HG03045 (cell line): ENCODE measurements around the gene KLHL3.
A peak's percentile ranks its signal among the peaks of the same experiment; 100 is the strongest.
"Not testable (repeated sequence)": the region's sequence is repeated elsewhere in the genome, so short reads cannot be mapped to it uniquely, and the experiment has no call there.

Source experiments
- ATAC-seq: cut with Tn5 transposase; IDR thresholded peaks from one replicate; pipeline ENCODE4 v1.9.1; 2021; ENCODE audit warnings: mild to moderate bottlenecking, moderate library complexity; ENCODE audit not compliant: unreplicated experiment

KLHL3 gene

GRCh38 chr5:137669811-137670210, 66.1 kb downstream of the KLHL3 start:
- ATAC-seq: no peak

- ATAC-seq: no peak
These were observed 67.3 kb downstream of the KLHL3 start for GRCh38 chr5:137668637-137669036.

GRCh38 chr5:137667341-137667740, 68.5 kb downstream of the KLHL3 start:
- ATAC-seq: no peak

- no peak for ATAC-seq
These were observed 69.0 kb downstream of the KLHL3 start for GRCh38 chr5:137666901-137667300.

- peak; percentile 39 for ATAC-seq
These were observed 69.4 kb downstream of the KLHL3 start for GRCh38 chr5:137666461-137666850.

- ATAC-seq: peak; percentile 98
These were observed 70.0 kb downstream of the KLHL3 start for GRCh38 chr5:137665678-137666460.

- peak; percentile 82 for ATAC-seq
These were observed 75.5 kb downstream of the KLHL3 start for GRCh38 chr5:137660349-137660817.

- ATAC-seq: no peak
These were observed 76.7 kb downstream of the KLHL3 start for GRCh38 chr5:137659209-137659608.

- no peak for ATAC-seq
These were observed 77.6 kb downstream of the KLHL3 start for GRCh38 chr5:137658324-137658723.

- ATAC-seq: no peak
These were observed 78.8 kb downstream of the KLHL3 start for GRCh38 chr5:137657073-137657472.

- ATAC-seq: no peak
These were observed 79.3 kb downstream of the KLHL3 start for GRCh38 chr5:137656558-137656957.

- ATAC-seq: no peak
These were observed 84.9 kb downstream of the KLHL3 start for GRCh38 chr5:137651022-137651421.

GRCh38 chr5:137649228-137649935, 86.5 kb downstream of the KLHL3 start:
- no peak for ATAC-seq

- no peak for ATAC-seq
These were observed 87.5 kb downstream of the KLHL3 start for GRCh38 chr5:137648361-137648760.

GRCh38 chr5:137647401-137647800, 88.5 kb downstream of the KLHL3 start:
- ATAC-seq: no peak

- no peak for ATAC-seq
These were observed 89.1 kb downstream of the KLHL3 start for GRCh38 chr5:137646761-137647160.

- ATAC-seq: not testable (repeated sequence)
These were observed 92.8 kb downstream of the KLHL3 start for GRCh38 chr5:137643081-137643480.

GRCh38 chr5:137642091-137642490, 93.8 kb downstream of the KLHL3 start:
- no peak for ATAC-seq

GRCh38 chr5:137641148-137641547, 94.7 kb downstream of the KLHL3 start:
- no peak for ATAC-seq

- ATAC-seq: no peak
These were observed 96.2 kb downstream of the KLHL3 start for GRCh38 chr5:137639645-137640044.

- no peak for ATAC-seq
These were observed 97.0 kb downstream of the KLHL3 start for GRCh38 chr5:137638841-137639240.
